Measurements from ENCODE around the gene TSHZ2.

Gene TSHZ2

GRCh38 chr20:52972190-52972937, at the start of gene TSHZ2:
TSS of gene TSHZ2 (plus strand) at chr20:52972358. CDS start at chr20:52973294, 936 bp downstream.
- DNase-seq (ENCODE audit: low spot score): peak; percentile 78

GRCh38 chr20:52922436-52922835, 49.7 kb upstream of the TSHZ2 start:
- DNase-seq (ENCODE audit: low spot score): no peak

DNA sequence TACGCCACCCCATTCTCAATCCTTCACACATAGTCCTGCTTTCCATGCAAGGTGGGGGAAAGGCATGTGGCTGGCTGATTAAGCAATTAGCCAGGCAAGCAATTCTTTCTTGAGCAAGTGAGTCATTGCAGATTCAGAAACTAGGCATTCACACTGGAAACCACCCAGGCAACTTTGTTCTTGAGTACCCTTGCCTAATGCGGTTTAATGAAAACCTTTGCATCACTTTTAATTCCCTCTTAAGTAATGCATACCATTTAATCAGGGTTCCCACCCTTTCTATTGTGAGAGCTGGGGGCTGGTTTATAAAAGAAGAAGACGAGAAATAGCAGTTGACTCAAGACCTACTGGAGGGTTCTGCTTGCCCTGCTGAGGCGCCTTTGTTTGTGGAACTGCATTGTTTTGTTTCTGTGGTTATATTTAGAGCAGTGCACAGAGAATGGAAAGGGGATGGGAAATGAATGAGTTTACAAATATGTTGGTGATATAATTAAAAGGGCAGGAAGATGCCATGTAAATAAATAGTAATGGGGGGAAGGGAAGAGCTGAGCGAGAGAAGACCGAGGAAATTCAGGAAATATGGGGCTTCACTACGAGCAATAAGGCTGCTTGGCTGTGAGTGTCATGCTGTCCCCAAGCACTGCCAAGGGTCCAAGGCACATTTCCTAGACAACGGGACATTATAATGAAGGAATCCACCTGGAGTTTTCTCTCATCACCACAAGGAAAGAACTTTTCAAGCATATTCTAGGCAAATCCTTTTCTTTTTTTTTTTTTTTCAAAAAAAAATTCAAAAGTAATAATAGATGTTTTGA, 48.8 kb upstream of the TSHZ2 start:
- DNase-seq (ENCODE audit: low spot score): peak; percentile 39

DNA sequence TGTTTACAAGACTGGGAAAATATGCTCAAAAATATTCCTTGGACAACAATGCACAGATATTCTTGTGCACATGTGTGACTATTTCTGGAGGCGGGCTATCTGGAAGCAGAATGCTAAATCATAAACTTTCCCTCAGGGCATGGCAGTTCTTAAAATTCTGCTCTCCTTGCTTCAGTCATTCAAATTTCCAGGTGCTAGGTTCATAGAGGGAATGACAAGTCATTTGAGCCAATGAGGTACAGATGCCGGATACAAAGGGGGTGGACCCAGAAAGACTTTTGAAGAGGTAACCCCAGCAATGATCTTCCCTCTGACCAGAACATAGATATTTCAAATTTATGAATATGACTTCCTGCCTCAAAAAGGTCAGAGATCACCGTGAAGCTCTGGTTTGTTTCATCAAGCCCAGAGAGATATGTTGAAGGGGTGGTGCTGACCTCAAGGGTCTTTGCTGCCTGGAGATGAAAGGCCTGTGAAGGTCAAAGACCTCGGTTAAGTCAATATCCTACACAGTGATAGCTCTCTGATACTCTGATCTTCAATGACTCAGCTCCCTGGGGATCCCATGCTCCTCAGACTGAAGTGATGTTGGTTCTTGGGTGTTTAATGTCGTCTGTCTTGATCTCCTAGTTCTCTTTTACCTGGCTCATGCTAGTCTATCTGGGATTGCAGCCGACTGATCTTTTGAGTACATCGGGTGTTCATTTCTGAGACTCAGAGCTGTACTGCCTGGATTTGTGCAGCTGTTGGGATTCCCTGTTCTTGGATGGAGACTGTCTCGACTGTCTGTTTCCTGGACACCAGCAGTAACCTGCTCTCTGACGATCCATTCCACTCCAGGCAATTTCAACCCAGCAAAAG, 47.5 kb upstream of the TSHZ2 start:
- peak; percentile 46 for DNase-seq (ENCODE audit: low spot score)

DNA sequence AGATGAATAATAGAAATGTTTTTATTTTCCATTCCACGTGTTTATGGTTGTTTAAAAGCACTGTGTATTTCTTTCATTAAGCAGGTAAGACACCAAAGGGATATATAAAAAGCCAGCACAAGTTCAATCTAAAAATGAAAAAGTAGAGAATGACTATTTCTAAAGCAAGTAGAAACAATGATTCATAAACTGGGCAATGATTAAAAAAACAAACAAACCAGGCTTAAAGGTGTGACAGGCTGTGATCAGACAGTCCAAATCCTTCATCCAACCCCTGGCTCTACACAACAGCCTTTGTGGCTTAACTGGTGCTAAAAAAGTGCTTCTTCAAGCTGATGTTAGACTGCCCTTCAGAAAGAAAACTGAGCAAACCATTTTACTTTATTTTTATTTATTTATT, 45.7 kb upstream of the TSHZ2 start:
- no peak for DNase-seq (ENCODE audit: low spot score)

DNA sequence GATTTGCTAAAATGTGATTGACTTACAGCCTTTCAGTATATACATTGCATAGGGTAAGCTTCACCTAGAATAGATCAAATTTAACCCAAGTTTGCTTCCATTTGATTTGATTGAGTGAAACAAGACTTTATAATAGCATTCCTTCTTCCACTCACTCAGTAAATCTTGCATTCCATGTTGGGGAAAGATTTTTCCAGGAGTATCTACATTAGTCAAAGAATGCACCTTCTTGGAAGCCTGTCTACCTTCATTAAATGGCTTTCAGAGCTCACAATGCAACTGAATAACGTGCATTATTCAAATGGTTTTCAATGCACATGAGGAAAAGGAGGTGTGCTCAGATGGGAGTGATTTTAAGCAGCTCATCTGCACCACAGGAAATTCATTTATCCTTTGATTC, 38.3 kb upstream of the TSHZ2 start:
- no peak for DNase-seq (ENCODE audit: low spot score)

DNA sequence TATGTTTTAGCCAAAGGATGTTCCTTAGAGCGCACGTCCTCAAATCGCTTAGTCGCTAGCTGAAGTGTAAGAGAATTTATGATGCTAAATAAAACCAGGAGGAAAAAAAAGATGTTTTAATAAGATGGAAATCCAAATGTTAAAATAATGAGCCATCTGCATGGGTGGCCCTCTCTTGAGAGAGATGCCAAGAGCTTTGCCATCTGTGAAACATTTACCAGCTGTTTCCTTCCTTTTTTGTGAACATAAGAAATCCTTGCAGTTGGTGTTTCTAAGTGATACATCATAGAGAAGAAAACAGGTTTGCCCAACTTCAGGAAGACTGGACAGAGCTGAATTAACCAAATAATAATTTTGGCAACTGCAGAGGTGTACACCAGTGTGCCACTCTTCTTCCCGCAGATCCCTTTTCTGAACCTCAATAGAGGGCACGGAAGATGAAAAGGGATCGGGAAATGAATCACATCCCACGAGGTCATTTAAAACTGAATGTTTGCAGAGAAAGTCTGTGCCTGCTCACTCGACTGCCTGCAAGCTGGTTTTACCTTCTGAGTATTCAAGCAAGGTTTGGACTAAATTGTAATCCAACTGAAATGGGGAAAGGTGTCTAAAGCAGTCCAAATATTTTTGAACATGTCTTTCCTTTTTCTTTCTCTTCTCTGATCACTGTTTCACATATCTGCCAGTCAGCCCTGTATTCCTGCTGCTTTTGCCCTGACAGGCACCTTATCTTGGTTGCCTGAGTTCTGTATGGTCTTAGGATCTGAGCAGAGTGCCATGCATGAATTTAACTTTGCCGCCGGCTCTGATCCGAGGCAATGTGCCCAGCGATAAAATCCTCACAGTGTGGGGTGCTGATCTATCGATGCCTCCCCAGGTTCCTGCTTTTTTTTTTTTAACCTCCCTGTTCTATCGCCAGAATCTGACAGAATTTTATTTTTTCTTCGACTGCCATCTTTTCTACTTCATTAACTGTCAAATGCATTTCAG, 35.5 kb upstream of the TSHZ2 start:
- no peak for DNase-seq (ENCODE audit: low spot score)

DNA sequence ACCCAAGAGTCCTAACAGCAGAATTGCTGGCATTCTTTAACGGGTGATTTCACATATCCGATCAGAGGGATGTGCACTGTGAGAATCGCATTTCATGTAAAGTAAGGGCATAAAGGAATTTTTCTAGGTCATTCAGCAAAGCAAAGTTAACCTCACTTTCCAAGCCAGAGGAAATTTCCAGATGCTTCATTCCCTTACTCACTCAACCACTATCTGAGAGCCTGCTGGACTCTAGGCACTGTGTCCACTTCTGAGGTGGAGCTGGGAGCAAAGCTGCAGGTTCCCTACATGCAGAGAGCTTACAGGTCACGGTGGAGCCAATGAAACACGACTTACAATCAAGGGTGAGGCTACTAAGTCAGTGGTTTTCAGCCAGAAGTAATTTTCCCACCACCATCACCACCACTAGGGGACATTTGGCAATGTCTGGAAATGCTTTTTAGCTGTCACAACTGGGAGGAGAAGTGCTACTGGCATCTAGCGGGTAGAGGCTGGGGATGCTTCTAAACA, 34.5 kb upstream of the TSHZ2 start:
- DNase-seq (ENCODE audit: low spot score): peak; percentile 23

DNA sequence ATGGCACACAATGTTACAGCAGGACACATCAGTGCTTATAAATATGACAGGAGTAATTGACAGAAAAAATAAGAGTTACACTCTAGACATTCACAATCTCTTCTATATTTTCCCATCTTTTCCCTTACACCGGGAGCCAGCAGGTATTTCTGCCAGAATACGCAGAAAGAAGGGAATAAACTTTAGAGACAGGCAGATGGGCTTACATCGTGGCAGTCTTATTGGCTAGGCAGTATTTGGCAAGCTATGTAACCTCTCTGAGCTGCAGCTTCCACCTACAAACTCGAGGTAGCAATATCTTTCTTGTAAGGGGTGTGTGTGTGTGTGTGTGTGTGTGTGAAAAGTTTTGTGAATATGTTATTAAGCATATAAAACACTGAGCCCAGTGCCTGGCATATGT, 33.0 kb upstream of the TSHZ2 start:
- no peak for DNase-seq (ENCODE audit: low spot score)

DNA sequence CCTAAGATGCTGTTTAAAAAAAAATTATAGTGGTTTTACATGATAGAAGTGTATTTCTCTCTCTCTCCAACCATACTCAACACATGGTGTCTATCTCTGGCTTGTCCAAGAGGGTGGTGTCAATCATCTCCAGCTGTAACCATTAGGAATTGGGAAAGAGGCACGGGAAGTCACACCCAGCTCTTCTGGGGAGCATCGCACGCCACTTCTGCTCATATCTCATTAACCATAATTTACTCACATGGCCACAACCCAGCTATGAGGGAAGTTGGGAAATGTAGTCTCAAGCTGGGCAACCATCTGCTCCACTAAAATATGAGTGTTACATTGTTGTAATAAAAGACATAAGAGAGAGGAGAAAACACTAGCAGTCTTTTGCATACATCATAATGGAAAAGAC, 30.4 kb upstream of the TSHZ2 start:
- DNase-seq (ENCODE audit: low spot score): peak; percentile 63

GRCh38 chr20:52943185-52943841, 28.8 kb upstream of the TSHZ2 start:
- DNase-seq (ENCODE audit: low spot score): peak; percentile 87

DNA sequence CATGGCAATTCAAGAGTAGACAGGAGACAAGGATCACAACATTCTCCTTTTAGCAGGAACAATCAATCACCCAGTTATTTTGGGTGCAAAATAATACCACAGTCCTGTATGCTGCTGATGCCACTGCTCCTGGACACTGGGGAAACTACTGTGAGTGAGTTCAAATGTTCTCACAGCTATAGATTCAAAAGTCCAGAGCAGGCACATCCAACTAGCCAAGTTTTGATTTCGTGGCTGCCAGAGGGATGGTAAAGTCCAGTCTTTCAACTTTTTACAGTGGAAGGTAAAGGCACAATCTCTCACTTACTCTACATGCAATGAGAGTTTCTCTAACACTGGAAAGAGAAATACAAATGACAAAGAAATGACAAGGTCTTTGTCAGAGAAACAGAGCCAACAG, 26.9 kb upstream of the TSHZ2 start:
- DNase-seq (ENCODE audit: low spot score): no peak

DNA sequence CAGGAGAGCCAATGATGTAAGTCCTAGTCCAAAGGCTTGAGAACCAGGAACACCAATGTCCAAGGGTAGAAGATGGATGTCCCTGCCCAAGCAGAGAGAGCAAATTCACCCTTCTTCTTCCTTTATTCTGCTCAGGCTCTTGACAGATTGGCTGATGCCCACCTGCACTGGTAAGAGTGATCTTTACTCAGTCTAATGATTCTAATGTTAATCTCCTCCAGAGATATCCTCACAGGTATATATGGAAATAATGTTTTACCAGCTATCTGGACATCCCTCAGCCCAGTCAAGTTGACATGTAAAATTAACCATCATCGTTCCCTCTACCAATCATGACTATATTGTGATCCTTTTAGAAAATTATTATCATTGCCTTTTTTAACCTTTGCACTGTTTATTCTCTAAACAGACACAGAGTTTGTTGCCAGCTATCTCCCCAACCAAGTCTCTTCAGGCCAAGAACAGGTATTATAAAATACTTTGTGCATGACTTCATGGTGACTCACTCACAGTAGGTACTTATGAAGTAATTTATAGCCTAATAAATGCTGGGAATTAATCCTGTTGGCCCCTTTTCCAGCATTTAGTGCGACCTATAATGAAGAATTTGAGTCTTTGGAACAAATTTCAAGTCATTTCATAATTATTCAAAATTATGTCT, 26.2 kb upstream of the TSHZ2 start:
- DNase-seq (ENCODE audit: low spot score): peak; percentile 54

DNA sequence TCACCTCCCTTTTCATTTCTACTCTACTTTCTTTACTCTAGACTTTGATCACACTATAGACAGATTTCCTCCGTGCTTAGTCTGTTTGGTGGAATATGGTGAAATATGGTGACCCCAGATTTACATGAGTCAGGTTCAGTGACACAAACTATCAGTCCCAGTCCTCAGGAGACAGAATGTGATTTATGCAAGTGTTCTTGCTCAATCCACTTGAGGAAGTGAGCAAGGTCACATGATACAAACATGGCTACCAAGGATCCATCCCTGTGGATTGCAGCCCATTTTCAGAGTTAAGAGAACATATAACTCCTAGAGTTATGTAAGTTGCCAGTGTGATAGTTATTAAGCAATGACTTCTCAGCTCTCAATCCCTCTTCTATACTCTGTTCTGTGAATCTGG, 23.7 kb upstream of the TSHZ2 start:
- DNase-seq (ENCODE audit: low spot score): no peak

GRCh38 chr20:52953020-52953419, 19.1 kb upstream of the TSHZ2 start:
- no peak for DNase-seq (ENCODE audit: low spot score)

DNA sequence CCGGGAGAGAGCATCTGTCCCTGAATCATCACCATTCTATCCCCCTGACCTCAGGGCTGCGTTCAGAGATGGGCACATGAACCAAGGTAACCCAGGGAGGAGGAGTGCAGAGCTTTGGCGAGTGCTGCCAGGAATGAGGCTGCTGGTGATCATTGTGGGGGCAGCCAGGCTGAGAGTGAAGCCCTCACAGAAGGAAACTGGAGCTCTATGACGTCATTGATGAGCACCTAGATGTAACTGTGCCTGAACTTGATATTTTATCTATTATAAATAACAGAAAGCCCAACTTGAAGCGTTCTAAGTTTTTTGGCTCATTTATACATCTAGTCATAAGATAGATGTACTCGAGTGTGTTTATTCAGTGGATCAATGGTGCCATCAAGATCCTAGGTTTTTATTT, 17.3 kb upstream of the TSHZ2 start:
- no peak for DNase-seq (ENCODE audit: low spot score)

GRCh38 chr20:52958211-52958610, 13.9 kb upstream of the TSHZ2 start:
- no peak for DNase-seq (ENCODE audit: low spot score)

DNA sequence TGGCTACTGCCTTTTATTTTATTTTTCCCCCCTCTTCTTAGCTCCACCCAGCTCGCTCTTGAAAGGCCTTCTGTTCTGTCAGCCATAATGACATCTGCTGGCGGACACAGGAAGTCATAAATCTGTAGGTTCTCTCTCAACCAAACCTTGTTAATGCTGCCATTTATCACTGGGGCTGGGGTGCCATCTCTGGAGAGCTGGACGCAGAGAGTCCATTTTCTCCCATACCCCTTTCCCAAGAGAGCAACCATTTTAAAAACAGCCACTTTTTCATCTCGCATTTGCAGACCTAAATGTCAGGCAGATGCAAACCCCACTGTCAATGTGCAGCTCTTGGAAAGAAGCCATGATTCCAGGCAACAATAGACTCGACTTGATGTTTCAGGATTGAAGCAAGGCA, 13.0 kb upstream of the TSHZ2 start:
- DNase-seq (ENCODE audit: low spot score): peak; percentile 68

DNA sequence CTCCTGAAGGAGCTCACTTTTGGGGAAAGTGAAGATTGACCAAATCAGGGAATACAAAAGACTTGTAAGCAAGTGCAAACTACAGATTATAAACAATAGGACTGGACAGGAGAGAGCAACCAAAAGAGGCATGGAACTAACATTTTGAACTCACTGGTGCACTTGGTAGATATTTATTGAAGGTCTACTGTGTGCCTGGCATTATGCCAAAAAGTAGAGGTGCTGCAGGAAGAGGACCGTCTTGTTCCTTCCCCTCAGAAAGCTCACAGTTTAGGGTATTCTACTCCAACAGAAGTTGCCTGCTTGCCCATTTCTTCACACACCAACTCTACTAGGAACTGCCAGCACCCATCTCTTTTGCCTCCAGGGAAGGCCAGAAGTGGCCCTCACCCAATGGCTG, 10.0 kb upstream of the TSHZ2 start:
- DNase-seq (ENCODE audit: low spot score): no peak

DNA sequence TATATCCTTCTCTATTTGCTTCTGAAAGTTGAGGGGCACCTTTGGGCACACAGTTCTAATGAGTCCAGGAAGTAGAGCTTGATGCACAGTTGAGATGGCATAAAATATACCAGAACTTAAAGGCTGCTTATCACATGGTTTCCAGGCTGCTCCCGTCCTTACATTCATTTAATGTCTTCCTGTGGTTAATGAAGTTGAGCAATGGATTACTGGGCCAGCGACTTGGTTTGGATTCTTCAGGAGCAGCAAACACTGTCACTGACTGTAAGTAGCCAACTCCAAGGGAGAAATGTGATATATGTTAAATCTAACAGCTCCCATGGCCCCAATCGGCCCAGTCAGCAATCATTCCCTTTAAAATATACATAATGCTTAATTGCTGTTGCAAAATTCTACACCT, 9.0 kb upstream of the TSHZ2 start:
- DNase-seq (ENCODE audit: low spot score): no peak

Measured in SW480 (cell line).